ENCODE results near the gene LRFN2.

DNA sequence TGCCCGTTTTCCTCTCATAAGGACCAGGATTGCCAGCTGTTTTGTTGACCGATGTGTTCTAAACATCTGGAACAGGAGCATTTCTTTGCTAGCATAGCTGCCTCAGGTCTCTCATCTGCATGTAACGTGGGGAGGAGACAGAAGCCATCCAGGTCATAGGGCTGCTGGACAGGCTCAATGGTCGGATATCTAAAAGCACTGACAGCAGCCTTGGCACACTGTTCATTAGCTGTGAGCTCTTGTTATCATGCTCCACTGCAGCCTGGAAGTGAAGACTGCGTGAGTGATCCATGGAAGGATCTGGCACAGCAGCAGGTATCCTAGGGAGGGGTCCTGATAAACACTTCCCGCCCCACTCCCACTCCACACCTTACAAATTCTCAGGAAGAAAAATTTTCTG, 175.3 kb downstream of the LRFN2 start:
- TF ChIP-seq JUNB (IDR thresholded peaks at IDR 0.05; ENCODE audit: unreplicated experiment), result no peak
- TF ChIP-seq, protein P1, sequence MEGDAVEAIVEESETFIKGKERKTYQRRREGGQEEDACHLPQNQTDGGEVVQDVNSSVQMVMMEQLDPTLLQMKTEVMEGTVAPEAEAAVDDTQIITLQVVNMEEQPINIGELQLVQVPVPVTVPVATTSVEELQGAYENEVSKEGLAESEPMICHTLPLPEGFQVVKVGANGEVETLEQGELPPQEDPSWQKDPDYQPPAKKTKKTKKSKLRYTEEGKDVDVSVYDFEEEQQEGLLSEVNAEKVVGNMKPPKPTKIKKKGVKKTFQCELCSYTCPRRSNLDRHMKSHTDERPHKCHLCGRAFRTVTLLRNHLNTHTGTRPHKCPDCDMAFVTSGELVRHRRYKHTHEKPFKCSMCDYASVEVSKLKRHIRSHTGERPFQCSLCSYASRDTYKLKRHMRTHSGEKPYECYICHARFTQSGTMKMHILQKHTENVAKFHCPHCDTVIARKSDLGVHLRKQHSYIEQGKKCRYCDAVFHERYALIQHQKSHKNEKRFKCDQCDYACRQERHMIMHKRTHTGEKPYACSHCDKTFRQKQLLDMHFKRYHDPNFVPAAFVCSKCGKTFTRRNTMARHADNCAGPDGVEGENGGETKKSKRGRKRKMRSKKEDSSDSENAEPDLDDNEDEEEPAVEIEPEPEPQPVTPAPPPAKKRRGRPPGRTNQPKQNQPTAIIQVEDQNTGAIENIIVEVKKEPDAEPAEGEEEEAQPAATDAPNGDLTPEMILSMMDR (conservative IDR thresholded peaks at IDR 0.05; ENCODE audit: low read depth in 2 of 2), result no peak
- TF ChIP-seq POLR2AphosphoS5 (IDR thresholded peaks at IDR 0.05; ENCODE audit: low read depth), result no peak
- TF ChIP-seq, protein P2, sequence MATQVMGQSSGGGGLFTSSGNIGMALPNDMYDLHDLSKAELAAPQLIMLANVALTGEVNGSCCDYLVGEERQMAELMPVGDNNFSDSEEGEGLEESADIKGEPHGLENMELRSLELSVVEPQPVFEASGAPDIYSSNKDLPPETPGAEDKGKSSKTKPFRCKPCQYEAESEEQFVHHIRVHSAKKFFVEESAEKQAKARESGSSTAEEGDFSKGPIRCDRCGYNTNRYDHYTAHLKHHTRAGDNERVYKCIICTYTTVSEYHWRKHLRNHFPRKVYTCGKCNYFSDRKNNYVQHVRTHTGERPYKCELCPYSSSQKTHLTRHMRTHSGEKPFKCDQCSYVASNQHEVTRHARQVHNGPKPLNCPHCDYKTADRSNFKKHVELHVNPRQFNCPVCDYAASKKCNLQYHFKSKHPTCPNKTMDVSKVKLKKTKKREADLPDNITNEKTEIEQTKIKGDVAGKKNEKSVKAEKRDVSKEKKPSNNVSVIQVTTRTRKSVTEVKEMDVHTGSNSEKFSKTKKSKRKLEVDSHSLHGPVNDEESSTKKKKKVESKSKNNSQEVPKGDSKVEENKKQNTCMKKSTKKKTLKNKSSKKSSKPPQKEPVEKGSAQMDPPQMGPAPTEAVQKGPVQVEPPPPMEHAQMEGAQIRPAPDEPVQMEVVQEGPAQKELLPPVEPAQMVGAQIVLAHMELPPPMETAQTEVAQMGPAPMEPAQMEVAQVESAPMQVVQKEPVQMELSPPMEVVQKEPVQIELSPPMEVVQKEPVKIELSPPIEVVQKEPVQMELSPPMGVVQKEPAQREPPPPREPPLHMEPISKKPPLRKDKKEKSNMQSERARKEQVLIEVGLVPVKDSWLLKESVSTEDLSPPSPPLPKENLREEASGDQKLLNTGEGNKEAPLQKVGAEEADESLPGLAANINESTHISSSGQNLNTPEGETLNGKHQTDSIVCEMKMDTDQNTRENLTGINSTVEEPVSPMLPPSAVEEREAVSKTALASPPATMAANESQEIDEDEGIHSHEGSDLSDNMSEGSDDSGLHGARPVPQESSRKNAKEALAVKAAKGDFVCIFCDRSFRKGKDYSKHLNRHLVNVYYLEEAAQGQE (IDR thresholded peaks at IDR 0.05; ENCODE audit: unreplicated experiment), result no peak

Measured in GM23338 (cell line).